A549 (cell line): ENCODE results near the gene ESPN. TPM values are rescaled to one million over a fixed set of nuclear protein-coding genes. Genes with fewer than 3 reads are reported as not detected.

Source experiments
- ATAC-seq, 2 experiments: fragments of 200-7000 bp in 1 of 2; fragments of >200 bp in 1 of 2; cut with Nextera tagmentation in 1 of 2; cut with Tn5 transposase in 1 of 2; 3 replicates each; pipeline versions ENCODE4 v1.8.0 to v1.9.1; 2018 to 2020; ENCODE audit warnings: mild to moderate bottlenecking in 1 of 2, moderate library complexity in 1 of 2
- CTCF ChIA-PET: fragments of 300-600 bp; sonication (Branson Sonifier 250); formaldehyde crosslinking; extraction: SDS; loops from one replicate; lab custom pipeline; 2021; ENCODE audit warnings: antibody characterized with exemption, inconsistent platforms; lab: Yijun Ruan, JAX
- POLR2A ChIA-PET: fragments of 350-600 bp; formaldehyde crosslinking; extraction: SDS; loops from one replicate; lab custom pipeline; 2021; ENCODE audit warnings: antibody characterized with exemption, inconsistent platforms; lab: Yijun Ruan, JAX
- DNase-seq, 2 experiments: peaks; one replicate each; pipeline versions ENCODE4 v3.0.0 to v3.0.0-alpha.2; 2011 to 2016; ENCODE audit warnings: low read depth in 1 of 2, low spot score in 1 of 2
- FAIRE-seq: peaks from 2 replicates; lab custom pipeline; 2011; peaks lifted over from hg19 to GRCh38; lab: Jason Lieb, UNC
- H3K27ac ChIP-seq, 2 experiments: fragments of >200 bp; sonication (Bioruptor Twin); formaldehyde crosslinking; 3 replicates each; pipeline ENCODE4 v1.5.1; 2016 to 2017
- H3K4me1 ChIP-seq: fragments of >200 bp; sonication (Bioruptor Twin); formaldehyde crosslinking; 3 replicates; pipeline ENCODE4 v1.6.1; 2016
- H3K4me2 ChIP-seq: fragments of >200 bp; sonication (Bioruptor Twin); formaldehyde crosslinking; 3 replicates; pipeline ENCODE4 v1.6.1; 2016
- H3K4me3 ChIP-seq: fragments of >200 bp; sonication (Bioruptor Twin); formaldehyde crosslinking; 3 replicates; pipeline ENCODE4 v1.5.1; 2016
- H3K9me3 ChIP-seq: fragments of >200 bp; sonication (Bioruptor Twin); formaldehyde crosslinking; 3 replicates; pipeline ENCODE4 v1.6.1; 2016
- ATOH8 ChIP-seq: fragments of 250-450 bp; sonication (Bioruptor Pico); IDR thresholded peaks from 2 replicates; pipeline ENCODE4 v1.5.0; 2020; ENCODE audit warnings: low read depth, mild to moderate bottlenecking, moderate library complexity
- BHLHE40 ChIP-seq: IDR thresholded peaks from 2 replicates; pipeline ENCODE4 v1.6.1; 2012; ENCODE audit warnings: low read depth, low read length, inconsistent platforms
- CHD4 ChIP-seq: fragments of 200-600 bp; sonication (generic); IDR thresholded peaks from 2 replicates; pipeline ENCODE4 v1.6.1; 2016; ENCODE audit warnings: antibody characterized with exemption, mild to moderate bottlenecking, borderline replicate concordance
- E2F6 ChIP-seq: IDR thresholded peaks from 2 replicates; pipeline ENCODE4 v1.6.1; 2012; ENCODE audit warnings: low read depth, borderline replicate concordance
- ELK1 ChIP-seq: fragments of 150-350 bp; IDR thresholded peaks from 2 replicates; pipeline ENCODE4 v1.6.1; 2014; ENCODE audit warnings: low read depth, mild to moderate bottlenecking, low read length
- ESRRA ChIP-seq: fragments of 150-350 bp; IDR thresholded peaks from 2 replicates; pipeline ENCODE4 v1.6.1; 2014; ENCODE audit warnings: mild to moderate bottlenecking, low read length, borderline replicate concordance
- HMGXB4 ChIP-seq: fragments of 250-450 bp; sonication (Bioruptor Pico); IDR thresholded peaks from 2 replicates; pipeline ENCODE4 v1.5.0; 2021; ENCODE audit warnings: mild to moderate bottlenecking, moderate library complexity, borderline replicate concordance
- HOXB5 ChIP-seq: fragments of 250-450 bp; sonication (Bioruptor Pico); IDR thresholded peaks from 2 replicates; pipeline ENCODE4 v1.5.0; 2020; ENCODE audit warnings: mild to moderate bottlenecking, moderate library complexity
- JUN ChIP-seq, 2 experiments: fragments of >200 bp; sonication (Bioruptor Twin); formaldehyde crosslinking; IDR thresholded peaks; 2 replicates in 1 of 2; 3 replicates in 1 of 2; pipeline ENCODE4 v1.6.1; 2016 to 2017
- NFE2L2 ChIP-seq: fragments of 150-350 bp; conservative IDR thresholded peaks from 2 replicates; pipeline ENCODE4 v1.6.1; 2014; ENCODE audit warnings: low read length
- NPAS2 ChIP-seq: fragments of 250-450 bp; sonication (Bioruptor Pico); IDR thresholded peaks from 2 replicates; pipeline ENCODE4 v1.8.0; 2022; ENCODE audit warnings: mild to moderate bottlenecking, moderate library complexity, borderline replicate concordance
- PBX3 ChIP-seq: IDR thresholded peaks from 2 replicates; pipeline ENCODE4 v1.6.1; 2012
- POLR2AphosphoS2 ChIP-seq: conservative IDR thresholded peaks from 2 replicates; pipeline ENCODE4 v1.6.1; 2012; ENCODE audit warnings: low read length, improper control_type of control experiment, inconsistent platforms
- RAD21 ChIP-seq, 2 experiments: fragments of >200 bp in 1 of 2; sonication (Bioruptor Twin) in 1 of 2; formaldehyde crosslinking in 1 of 2; IDR thresholded peaks in 1 of 2; conservative IDR thresholded peaks in 1 of 2; 2 replicates in 1 of 2; 3 replicates in 1 of 2; pipeline ENCODE4 v1.6.1; 2012 to 2018; ENCODE audit warnings: inconsistent platforms in 1 of 2
- TP53 ChIP-seq: fragments of 250-450 bp; sonication (Bioruptor Pico); IDR thresholded peaks from 2 replicates; pipeline ENCODE4 v1.5.0; 2021; ENCODE audit warnings: mild to moderate bottlenecking, moderate library complexity
- USF2 ChIP-seq: fragments of 450-650 bp; IDR thresholded peaks from 2 replicates; pipeline ENCODE4 v1.6.1; 2014; ENCODE audit warnings: antibody characterized with exemption
- ZFP36 ChIP-seq: fragments of 450-650 bp; IDR thresholded peaks from 2 replicates; pipeline ENCODE4 v1.6.1; 2014; ENCODE audit warnings: borderline replicate concordance; ENCODE audit not compliant: partially characterized antibody
- WGBS: methylation state at CpG from one replicate; pipeline ENCODE4 v1.1.6; 2017; ENCODE audit errors: missing lambda C conversion rate; 5-methylcytosine and 5-hydroxymethylcytosine counted together
- polyA plus RNA-seq, 4 experiments: library from polyadenylated mRNA; depleted of rRNA in 3 of 4; stranded (reverse); fragments of >200 nt; fragmentation: RNase III in 1 of 4; extraction: RNeasy Plus Mini Kit Qiagen cat#74134 plus additional on column Dnase treatment in 1 of 4; gene quantifications; 2 replicates in 3 of 4; 3 replicates in 1 of 4; pipeline ENCODE4 v1.2.3, GENCODE V29; 2011 to 2017

Gene ESPN
- polyA plus RNA-seq, 2 of the 4 experiments (the other 2 are of a cell fraction): 0.22 to 0.28 TPM

GRCh38 chr1:6494627-6495026 is 70.1 kb downstream of the ESPN start:
- 80% methylated on average over 2 of the region's 4 CpGs for WGBS
- FAIRE-seq: no peak
- TF ChIP-seq NPAS2 (CRISPR knock-in tag) (no peak), CHD4 (no peak), TP53 (no peak), POLR2AphosphoS2 (no peak), ZFP36 (peak; percentile 79), ATOH8 (CRISPR knock-in tag) (no peak)
- TF ChIP-seq, all 56 proteins: peak for 1
- peaks cover 23% of the 10 kb centered on the region for H3K4me1 ChIP-seq
- DNase-seq: no peak
- ChIA-PET POLR2A (no interaction called here), CTCF (interaction anchor here (2.1 to 4.5 kb wide), 2 partner anchors 8 to 14 kb away, joined by 8 to 26 read pairs; no protein-coding TSS in a partner anchor)
- no peak overlapping the region for H3K4me3 ChIP-seq
- no peaks in the 10 kb centered on the region for H3K9me3 ChIP-seq
- no peak overlapping the region for H3K27ac ChIP-seq
- H3K4me2 ChIP-seq: no peak overlapping the region
- no peak for ATAC-seq

GRCh38 chr1:6495041-6495441 is 70.5 kb downstream of the ESPN start:
- POLR2A ChIA-PET: no interaction called here
- peaks cover 22% of the 10 kb centered on the region for H3K4me1 ChIP-seq
- no peak overlapping the region for H3K27ac ChIP-seq
- DNase-seq (no peak), ATAC-seq (no peak), FAIRE-seq (no peak)
- no CpG with 5 or more reads among the region's 13 CpGs for WGBS
- CTCF ChIA-PET: interaction anchor here (1.3 to 2.1 kb wide), 3 partner anchors 9 to 249 kb away, joined by 3 to 8 read pairs (median 4); partner anchors contain the start of gene NOL9
- H3K4me3 ChIP-seq: no peak overlapping the region
- TF ChIP-seq HOXB5: no peak
- TF ChIP-seq E2F6: no peak
- TF ChIP-seq, all 56 proteins: peak for 0
- H3K9me3 ChIP-seq: no peaks in the 10 kb centered on the region
- no peak overlapping the region for H3K4me2 ChIP-seq

GRCh38 chr1:6495540-6496364 is 71.2 kb downstream of the ESPN start:
- POLR2A ChIA-PET: no interaction called here
- H3K9me3 ChIP-seq: no peaks in the 10 kb centered on the region
- TF ChIP-seq ELK1 (no peak), NFE2L2 (no peak), USF2 (no peak), ESRRA (no peak), BHLHE40 (no peak), RAD21 (conservative IDR thresholded peaks at IDR 0.05 in 1 of 2, IDR thresholded peaks at IDR 0.05 in 1 of 2) (no peak), JUN (IDR thresholded peaks at IDR 0.05) (no peak), HMGXB4 (CRISPR knock-in tag) (no peak), PBX3 (no peak)
- H3K4me2 ChIP-seq: peak overlapping the region; percentile 98
- CTCF ChIA-PET: interaction anchor here (1.3 to 2.1 kb wide), 3 partner anchors 10 to 250 kb away, joined by 3 to 8 read pairs (median 4); partner anchors contain the start of gene NOL9
- DNase-seq (no peak), ATAC-seq (no peak), FAIRE-seq (no peak)
- peaks cover 22% of the 10 kb centered on the region for H3K4me1 ChIP-seq
- 90% methylated on average over 13 of the region's 14 CpGs for WGBS
- H3K27ac ChIP-seq: no peak overlapping the region
- no peak overlapping the region for H3K4me3 ChIP-seq
